ENCODE results near the gene CTNNA3.

Gene CTNNA3

DNA sequence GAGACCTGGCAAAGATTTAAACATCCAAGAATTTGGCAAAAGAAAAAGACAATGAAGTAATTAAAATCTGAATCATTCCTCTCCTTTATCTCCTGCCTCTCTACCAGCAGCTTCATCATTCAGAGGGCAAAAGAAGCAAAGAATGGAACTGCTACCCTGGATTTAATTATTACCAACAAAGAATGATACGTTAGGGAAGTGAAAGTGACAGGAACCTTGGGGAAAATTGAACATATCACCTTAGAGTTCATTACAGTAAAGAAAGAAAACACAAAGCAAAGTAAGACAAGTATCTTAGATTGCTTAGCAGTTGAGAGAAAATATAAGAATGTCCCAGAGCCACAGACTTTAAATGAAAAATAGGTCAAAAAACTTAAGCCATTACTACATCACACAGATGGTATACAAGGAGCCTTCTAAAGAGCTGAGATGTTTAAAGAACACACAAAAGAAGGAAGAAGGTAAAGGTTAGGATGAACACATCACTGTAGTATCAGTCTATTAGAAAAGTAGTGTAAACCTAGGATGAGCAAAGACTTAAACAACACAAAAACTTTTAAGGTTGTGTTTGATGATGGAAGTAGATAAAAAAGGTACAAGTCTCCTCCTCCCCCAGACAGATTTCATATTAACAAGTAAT lies 17.5 kb downstream of the CTNNA3 start:
- DNase-seq (ENCODE audit: low read depth): no peak
- H3K4me3 ChIP-seq (ENCODE audit: control insufficient read depth, low read depth, low read length): no peak overlapping the region
- TF ChIP-seq, protein P1, sequence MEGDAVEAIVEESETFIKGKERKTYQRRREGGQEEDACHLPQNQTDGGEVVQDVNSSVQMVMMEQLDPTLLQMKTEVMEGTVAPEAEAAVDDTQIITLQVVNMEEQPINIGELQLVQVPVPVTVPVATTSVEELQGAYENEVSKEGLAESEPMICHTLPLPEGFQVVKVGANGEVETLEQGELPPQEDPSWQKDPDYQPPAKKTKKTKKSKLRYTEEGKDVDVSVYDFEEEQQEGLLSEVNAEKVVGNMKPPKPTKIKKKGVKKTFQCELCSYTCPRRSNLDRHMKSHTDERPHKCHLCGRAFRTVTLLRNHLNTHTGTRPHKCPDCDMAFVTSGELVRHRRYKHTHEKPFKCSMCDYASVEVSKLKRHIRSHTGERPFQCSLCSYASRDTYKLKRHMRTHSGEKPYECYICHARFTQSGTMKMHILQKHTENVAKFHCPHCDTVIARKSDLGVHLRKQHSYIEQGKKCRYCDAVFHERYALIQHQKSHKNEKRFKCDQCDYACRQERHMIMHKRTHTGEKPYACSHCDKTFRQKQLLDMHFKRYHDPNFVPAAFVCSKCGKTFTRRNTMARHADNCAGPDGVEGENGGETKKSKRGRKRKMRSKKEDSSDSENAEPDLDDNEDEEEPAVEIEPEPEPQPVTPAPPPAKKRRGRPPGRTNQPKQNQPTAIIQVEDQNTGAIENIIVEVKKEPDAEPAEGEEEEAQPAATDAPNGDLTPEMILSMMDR (IDR thresholded peaks at IDR 0.05; ENCODE audit: control insufficient read depth, insufficient read depth, low read depth, low read length, missing control alignments): no peak

DNA sequence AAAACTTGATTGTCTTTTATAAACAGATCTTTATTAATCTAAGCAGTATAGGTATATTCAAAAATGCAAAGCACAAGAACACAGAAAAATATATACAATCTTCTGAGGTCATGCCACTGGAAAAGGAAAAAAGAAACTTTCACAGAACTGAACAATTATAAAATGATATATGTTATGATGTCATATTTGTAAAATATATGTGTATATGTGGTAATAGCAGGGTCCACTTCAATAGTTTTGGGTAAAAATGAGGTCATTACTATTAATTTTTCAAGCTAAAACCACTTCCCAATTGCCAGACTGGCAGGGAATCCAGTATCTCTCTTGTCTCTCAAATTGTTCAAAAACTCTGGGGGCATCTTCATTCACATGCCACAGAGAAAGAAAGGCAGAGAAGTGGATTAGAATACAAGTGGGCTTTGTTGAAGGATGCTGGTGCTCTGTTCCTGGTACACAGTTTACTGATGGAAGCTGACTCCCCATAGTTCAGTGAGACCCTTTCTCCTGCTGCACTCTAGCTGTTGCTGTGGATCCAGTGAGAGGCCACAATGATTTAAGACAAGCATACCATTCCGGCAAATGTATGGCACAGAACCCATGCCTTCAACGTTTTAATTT lies 19.7 kb downstream of the CTNNA3 start:
- H3K4me3 ChIP-seq (ENCODE audit: control insufficient read depth, low read depth, low read length): no peak overlapping the region
- DNase-seq (ENCODE audit: low read depth): no peak
- TF ChIP-seq, protein P1 (IDR thresholded peaks at IDR 0.05; ENCODE audit: control insufficient read depth, insufficient read depth, low read depth, low read length, missing control alignments): no peak

DNA sequence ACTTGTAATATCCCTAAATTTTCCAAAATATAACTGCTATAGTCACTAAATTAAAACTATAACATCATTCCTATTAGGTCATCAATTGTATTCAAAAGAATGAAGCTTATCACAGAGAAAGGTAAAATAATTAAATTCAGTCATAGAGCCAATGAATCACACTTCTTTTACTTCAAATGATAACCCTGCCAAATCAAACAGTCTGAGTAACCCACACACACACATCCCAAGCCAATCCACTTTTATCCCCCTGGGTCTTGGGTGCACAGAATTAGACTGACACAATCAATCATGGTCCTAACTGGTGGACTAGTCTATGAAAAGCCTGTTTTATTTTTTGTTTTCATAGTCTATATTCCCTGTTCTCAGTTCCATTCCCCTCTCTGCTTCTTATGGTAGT lies 25.6 kb downstream of the CTNNA3 start:
- no peak overlapping the region for H3K4me3 ChIP-seq (ENCODE audit: control insufficient read depth, low read depth, low read length)
- DNase-seq (ENCODE audit: low read depth): no peak
- TF ChIP-seq, protein P1 (IDR thresholded peaks at IDR 0.05; ENCODE audit: control insufficient read depth, insufficient read depth, low read depth, low read length, missing control alignments): no peak

DNA sequence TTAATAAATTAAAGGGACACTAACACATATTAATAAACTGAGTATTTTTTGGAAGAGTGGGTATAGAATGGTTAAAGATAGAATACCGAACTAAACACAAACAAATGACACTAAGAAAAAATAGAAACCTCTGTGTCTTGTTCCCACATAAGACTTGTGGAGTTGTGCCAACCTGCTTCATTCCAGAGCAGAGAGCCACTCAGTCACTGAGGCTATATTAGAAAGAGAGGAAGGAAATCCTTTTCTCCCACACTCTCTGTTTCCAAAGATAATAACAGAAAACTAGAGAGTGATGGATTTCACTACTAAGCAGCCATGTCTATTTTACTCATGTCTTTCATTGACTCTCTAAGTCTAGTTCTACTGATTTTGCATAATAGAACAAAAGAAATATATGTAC lies 26.0 kb downstream of the CTNNA3 start:
- no peak overlapping the region for H3K4me3 ChIP-seq (ENCODE audit: control insufficient read depth, low read depth, low read length)
- DNase-seq (ENCODE audit: low read depth): no peak
- TF ChIP-seq, protein P1 (IDR thresholded peaks at IDR 0.05; ENCODE audit: control insufficient read depth, insufficient read depth, low read depth, low read length, missing control alignments): no peak

DNA sequence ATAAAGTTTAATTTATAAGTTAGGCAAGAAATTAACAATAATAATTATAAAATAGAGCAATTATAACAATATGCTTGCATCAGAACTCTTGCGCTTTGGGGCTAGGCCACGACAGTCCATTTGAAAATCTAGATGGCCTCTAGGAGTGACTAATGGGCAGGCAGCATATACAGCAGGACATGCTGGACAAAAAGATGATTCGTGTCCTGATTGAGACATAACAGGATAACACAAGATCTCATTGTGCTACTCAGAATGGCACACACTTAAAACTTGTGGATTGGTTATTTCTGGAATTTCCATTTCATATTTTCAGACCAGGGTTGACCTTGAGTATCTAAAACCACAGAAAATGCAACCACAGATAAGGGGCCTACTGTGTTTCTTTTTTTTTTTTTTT lies 27.5 kb downstream of the CTNNA3 start:
- no peak for DNase-seq (ENCODE audit: low read depth)
- TF ChIP-seq, protein P1 (IDR thresholded peaks at IDR 0.05; ENCODE audit: control insufficient read depth, insufficient read depth, low read depth, low read length, missing control alignments): no peak
- H3K4me3 ChIP-seq (ENCODE audit: control insufficient read depth, low read depth, low read length): no peak overlapping the region

DNA sequence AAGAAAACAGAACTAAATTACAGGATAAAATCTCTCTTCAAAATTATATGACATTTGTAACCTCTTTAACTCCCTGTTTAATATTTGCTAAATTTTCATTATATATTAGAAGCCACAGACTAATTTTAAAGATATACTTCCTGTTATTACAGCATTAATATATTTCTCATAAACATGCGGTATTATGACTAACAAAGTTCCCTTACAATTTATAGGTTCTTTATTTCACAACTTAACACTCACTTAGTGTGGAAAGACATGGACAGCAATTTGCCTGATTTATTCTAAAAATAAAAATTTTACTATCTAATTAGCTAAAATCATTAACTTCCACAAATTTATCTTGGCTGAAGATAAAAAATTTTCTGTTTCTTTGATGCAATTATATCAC lies 29.0 kb downstream of the CTNNA3 start:
- no peak overlapping the region for H3K4me3 ChIP-seq (ENCODE audit: control insufficient read depth, low read depth, low read length)
- DNase-seq (ENCODE audit: low read depth): no peak
- TF ChIP-seq, protein P1 (IDR thresholded peaks at IDR 0.05; ENCODE audit: control insufficient read depth, insufficient read depth, low read depth, low read length, missing control alignments): no peak
